HG02884 (cell line): ENCODE measurements around the gene FAM89B.
A peak's percentile ranks its signal among the peaks of the same experiment; 100 is the strongest.
"Not testable (repeated sequence)": the region's sequence is repeated elsewhere in the genome, so short reads cannot be mapped to it uniquely, and the experiment has no call there.

Experiments
- ATAC-seq: cut with Tn5 transposase; IDR thresholded peaks from one replicate; pipeline ENCODE4 v1.9.1; 2021; ENCODE audit warnings: mild to moderate bottlenecking, moderate library complexity; ENCODE audit not compliant: unreplicated experiment

FAM89B gene

GRCh38 chr11:65556470-65557279 is 15.7 kb upstream of the FAM89B start:
- no peak for ATAC-seq

GRCh38 chr11:65557280-65558001 is 14.9 kb upstream of the FAM89B start:
- ATAC-seq: no peak

- ATAC-seq: no peak
These were observed 14.1 kb upstream of the FAM89B start, which contains the start of gene LTBP3 for GRCh38 chr11:65558002-65558929. Gene LTBP3, minus strand, starts transcription at chr11:65558359. Its CDS starts 400 bp downstream, at chr11:65557959.

- ATAC-seq: no peak
These were observed 13.3 kb upstream of the FAM89B start for GRCh38 chr11:65558930-65559509.

- no peak for ATAC-seq
These were observed 12.8 kb upstream of the FAM89B start for GRCh38 chr11:65559535-65559934.

- ATAC-seq: no peak
These were observed 12.3 kb upstream of the FAM89B start for GRCh38 chr11:65559951-65560537.

GRCh38 chr11:65560555-65561418 is 11.6 kb upstream of the FAM89B start:
- ATAC-seq: no peak

- ATAC-seq: no peak
These were observed 10.3 kb upstream of the FAM89B start for GRCh38 chr11:65562020-65562419.

- ATAC-seq: no peak
These were observed 9.6 kb upstream of the FAM89B start for GRCh38 chr11:65562788-65563187.

- no peak for ATAC-seq
These were observed 8.7 kb upstream of the FAM89B start for GRCh38 chr11:65563601-65564000.

- not testable (repeated sequence) for ATAC-seq
These were observed 7.3 kb upstream of the FAM89B start for GRCh38 chr11:65564879-65565559.

- ATAC-seq: no peak
These were observed 6.5 kb upstream of the FAM89B start for GRCh38 chr11:65565624-65566453.

GRCh38 chr11:65569164-65569972 is 3.0 kb upstream of the FAM89B start:
- no peak for ATAC-seq

- ATAC-seq: peak; percentile 56
These were observed 2.1 kb upstream of the FAM89B start, which contains the start of gene ZNRD2 for GRCh38 chr11:65569973-65570918. Gene ZNRD2, plus strand, starts transcription at chr11:65570477. Its CDS starts 15 bp downstream, at chr11:65570492.

GRCh38 chr11:65571420-65571819 is 918 bp upstream of the FAM89B start:
- ATAC-seq: no peak

GRCh38 chr11:65571940-65572339 is 398 bp upstream of the FAM89B start:
- no peak for ATAC-seq
